Ascending aorta (tissue), 2 donors: Measurements from ENCODE around the gene ZMAT3. TPM values are rescaled to one million over a fixed set of nuclear protein-coding genes. Genes with fewer than 3 reads are reported as not detected.

Source experiments
- DNase-seq, 2 donors: peaks; one replicate each; pipeline ENCODE4 v3.0.0-alpha.2; 2019; ENCODE audit warnings: low spot score in 2 of 2
- H3K27ac ChIP-seq, 2 donors: fragments of 200-600 bp; sonication (generic); one replicate each; pipeline ENCODE4 v1.5.1; 2016 to 2017; ENCODE audit warnings: mild to moderate bottlenecking in 1 of 2
- H3K27me3 ChIP-seq: fragments of 200-600 bp; sonication (generic); one replicate; pipeline ENCODE4 v1.5.1; 2017
- H3K36me3 ChIP-seq, 2 donors: fragments of 200-600 bp; sonication (generic); one replicate each; pipeline ENCODE4 v1.5.1; 2016
- H3K4me1 ChIP-seq, 2 donors: fragments of 200-600 bp; sonication (generic); one replicate each; pipeline ENCODE4 v1.5.1; 2016 to 2017; ENCODE audit warnings: mild to moderate bottlenecking in 1 of 2
- H3K4me3 ChIP-seq, 2 donors: fragments of 200-600 bp; sonication (generic); one replicate each; pipeline ENCODE4 v1.5.1; 2016 to 2017; ENCODE audit warnings: mild to moderate bottlenecking in 1 of 2
- H3K9me3 ChIP-seq, 2 donors: fragments of 200-600 bp; sonication (generic); one replicate each; pipeline ENCODE4 v1.5.1; 2016
- intact Hi-C: fragments of 100-400 bp; cut with DNase I; formaldehyde crosslinking; loops from one replicate; pipeline ENCODE4 v1.15.1; 2023
- total RNA-seq: library from RNA; depleted of rRNA; stranded (reverse); fragments of >200 nt; gene quantifications from one replicate; pipeline ENCODE4 v1.1.0, GENCODE V29; 2016
- TF ChIP-seq, protein P1 (sequence below), 3 experiments: fragments of 200-600 bp in 2 of 3; fragments of 450-650 bp in 1 of 3; sonication (generic) in 2 of 3; IDR thresholded peaks; one replicate each; pipeline ENCODE4 v1.5.1; 2016 to 2019; ENCODE audit warnings: antibody characterized with exemption in 3 of 3, mild to moderate bottlenecking in 1 of 3, moderate library complexity in 1 of 3

The ZMAT3 gene
- total RNA-seq, 1 donor from 2014 or later: 38.0 TPM

DNA sequence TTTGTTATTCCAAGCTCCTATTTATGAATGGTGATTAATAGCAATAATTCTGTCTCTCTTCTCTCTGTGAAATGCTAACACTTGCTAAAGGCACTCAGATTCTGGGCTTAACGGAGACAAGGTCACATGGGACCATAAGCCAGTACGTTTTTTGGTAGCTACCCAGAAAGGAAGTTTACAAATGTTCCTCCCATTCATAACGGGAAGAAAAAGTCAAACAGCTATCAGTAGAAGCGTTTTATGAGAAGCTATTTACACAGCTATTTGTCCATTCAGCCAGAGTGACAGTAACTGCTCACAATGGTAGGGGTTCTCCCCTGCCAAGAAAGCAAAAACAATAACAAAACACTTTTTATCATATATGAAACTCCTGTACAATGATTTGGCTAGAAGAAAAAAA lies 51.5 kb downstream of the ZMAT3 start:
- H3K4me1 ChIP-seq: peaks cover 0 to 2% of the 10 kb centered on the region in 2 donors
- peaks cover 0 to 6% of the 10 kb centered on the region in 2 donors for H3K36me3 ChIP-seq
- peak overlapping the region; percentile 3 to 32 for H3K27ac ChIP-seq
- H3K27me3 ChIP-seq: no peaks in the 10 kb centered on the region
- no peaks in the 10 kb centered on the region for H3K9me3 ChIP-seq
- DNase-seq: no peak
- intact Hi-C loops: no loop called here
- TF ChIP-seq, protein P1, sequence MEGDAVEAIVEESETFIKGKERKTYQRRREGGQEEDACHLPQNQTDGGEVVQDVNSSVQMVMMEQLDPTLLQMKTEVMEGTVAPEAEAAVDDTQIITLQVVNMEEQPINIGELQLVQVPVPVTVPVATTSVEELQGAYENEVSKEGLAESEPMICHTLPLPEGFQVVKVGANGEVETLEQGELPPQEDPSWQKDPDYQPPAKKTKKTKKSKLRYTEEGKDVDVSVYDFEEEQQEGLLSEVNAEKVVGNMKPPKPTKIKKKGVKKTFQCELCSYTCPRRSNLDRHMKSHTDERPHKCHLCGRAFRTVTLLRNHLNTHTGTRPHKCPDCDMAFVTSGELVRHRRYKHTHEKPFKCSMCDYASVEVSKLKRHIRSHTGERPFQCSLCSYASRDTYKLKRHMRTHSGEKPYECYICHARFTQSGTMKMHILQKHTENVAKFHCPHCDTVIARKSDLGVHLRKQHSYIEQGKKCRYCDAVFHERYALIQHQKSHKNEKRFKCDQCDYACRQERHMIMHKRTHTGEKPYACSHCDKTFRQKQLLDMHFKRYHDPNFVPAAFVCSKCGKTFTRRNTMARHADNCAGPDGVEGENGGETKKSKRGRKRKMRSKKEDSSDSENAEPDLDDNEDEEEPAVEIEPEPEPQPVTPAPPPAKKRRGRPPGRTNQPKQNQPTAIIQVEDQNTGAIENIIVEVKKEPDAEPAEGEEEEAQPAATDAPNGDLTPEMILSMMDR (IDR thresholded peaks at IDR 0.05): no peak
- no peak overlapping the region for H3K4me3 ChIP-seq

DNA sequence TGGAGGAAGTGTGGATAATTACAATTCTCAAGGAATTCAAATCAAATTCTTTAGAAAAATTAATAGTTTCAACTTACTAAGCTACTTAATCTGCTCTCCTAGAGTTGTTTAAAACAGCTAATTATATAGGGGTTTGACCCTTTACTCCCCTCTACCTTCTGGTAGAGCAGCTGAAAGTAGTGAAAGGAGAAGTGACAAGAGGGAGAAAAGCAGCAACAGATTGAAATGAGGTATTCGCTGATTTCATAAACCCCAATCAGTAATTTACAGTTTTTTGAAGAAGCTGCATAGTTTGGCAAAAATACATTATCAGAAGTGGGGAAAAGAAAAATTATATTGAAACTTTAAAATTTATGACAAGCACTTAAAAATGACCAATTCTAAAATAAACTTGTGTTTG lies 52.8 kb downstream of the ZMAT3 start:
- Histone ChIP-seq H3K36me3 (no peaks in the 10 kb centered on the region), H3K4me3 (no peak overlapping the region), H3K9me3 (no peaks in the 10 kb centered on the region), H3K27ac (no peak overlapping the region), H3K27me3 (no peaks in the 10 kb centered on the region), H3K4me1 (peaks cover 0 to 2% of the 10 kb centered on the region in 2 donors)
- DNase-seq: no peak
- TF ChIP-seq, protein P1 (IDR thresholded peaks at IDR 0.05): no peak
- intact Hi-C loops: loop anchor here (5.0 kb wide), 1 partner anchor 53 kb away; the partner anchor contains the start of gene ZMAT3

DNA sequence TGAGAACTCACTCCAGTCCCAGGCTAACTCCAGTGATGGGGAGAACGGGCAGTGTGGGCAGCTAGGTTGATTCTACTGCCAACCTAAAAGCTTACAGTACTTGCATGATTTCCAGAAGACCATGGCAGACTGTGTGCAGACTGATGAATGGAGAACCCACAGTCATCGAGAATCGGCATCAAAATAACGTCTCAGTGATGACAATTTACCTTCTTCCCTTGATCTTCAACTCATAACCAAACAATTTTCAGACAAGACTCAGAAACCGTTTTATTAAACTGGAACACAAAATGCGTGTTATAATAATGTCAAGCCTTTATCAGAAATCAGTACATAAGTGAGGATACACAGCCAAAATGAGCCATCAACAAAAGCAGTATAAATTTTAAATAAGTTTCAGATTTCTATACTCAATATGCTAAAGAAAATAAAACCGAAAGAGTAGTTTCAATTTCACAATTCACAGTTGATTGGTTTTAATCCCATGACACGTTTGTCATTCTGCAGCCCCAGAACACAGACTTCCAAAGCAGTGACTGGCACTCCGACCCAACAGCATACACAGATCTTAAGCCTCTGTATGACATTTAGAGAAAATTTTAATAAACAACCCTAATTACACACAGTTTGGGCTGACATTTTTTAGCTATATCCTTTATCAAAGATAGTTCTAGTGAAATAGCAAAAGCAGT lies 54.5 kb downstream of the ZMAT3 start:
- intact Hi-C loops: loop anchor here (5.0 kb wide), 1 partner anchor 55 kb away; the partner anchor contains the start of gene ZMAT3
- TF ChIP-seq, protein P1 (IDR thresholded peaks at IDR 0.05): no peak
- no peak overlapping the region for H3K4me3 ChIP-seq
- H3K27me3 ChIP-seq: no peaks in the 10 kb centered on the region
- no peaks in the 10 kb centered on the region for H3K36me3 ChIP-seq
- no peak for DNase-seq
- H3K9me3 ChIP-seq: no peaks in the 10 kb centered on the region
- peaks cover 0 to 2% of the 10 kb centered on the region in 2 donors for H3K4me1 ChIP-seq
- no peak overlapping the region for H3K27ac ChIP-seq

DNA sequence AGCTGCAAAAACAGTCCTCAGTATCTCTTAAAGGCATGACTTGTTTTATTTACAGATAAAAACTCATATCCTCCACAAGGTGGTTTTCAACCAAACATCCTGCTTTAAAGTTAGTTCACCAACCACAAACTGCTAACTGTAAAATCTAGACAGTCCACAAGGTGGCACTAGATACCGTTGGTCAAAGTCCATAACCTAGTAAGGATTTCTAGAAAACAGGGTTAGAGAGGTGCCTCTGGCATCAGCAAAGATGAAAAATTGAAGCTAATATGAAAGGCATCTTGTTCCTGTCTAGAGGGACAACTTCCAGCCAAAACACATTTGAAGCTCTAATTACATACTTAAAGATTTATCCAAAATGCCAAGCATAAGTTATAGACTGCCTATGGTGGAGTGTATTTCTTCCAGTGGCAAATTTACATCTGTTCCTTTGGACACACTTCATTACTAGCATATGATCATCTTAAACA lies 56.0 kb downstream of the ZMAT3 start:
- Histone ChIP-seq H3K27ac (no peak overlapping the region), H3K36me3 (no peaks in the 10 kb centered on the region), H3K27me3 (no peaks in the 10 kb centered on the region), H3K4me1 (peaks cover 0 to 2% of the 10 kb centered on the region in 2 donors), H3K4me3 (no peak overlapping the region), H3K9me3 (no peaks in the 10 kb centered on the region)
- no peak for DNase-seq
- TF ChIP-seq, protein P1 (IDR thresholded peaks at IDR 0.05): peak; percentile 75 to 84 (median 83)
- intact Hi-C loops: loop anchor here (1.0 to 5.0 kb wide), 2 partner anchors 57 to 301 kb away; partner anchors contain the start of gene ZMAT3

DNA sequence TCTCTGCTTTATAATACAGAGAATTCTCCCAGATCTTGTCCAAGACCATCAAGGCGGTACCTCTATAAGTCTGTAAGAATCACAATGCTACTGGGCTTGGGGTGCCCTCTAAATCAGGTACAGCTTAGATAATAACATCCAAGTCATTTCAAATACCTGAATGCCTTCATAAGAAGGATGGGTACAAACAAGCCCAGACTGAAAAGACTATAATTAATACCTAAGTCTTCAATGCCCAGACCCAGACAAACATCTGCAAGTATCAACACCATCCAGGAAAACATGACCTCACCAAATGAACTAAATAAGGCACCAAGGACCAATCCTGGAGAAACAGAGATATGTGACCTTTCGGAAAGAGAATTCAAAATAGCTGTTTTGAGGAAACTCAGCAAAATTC lies 65.9 kb downstream of the ZMAT3 start:
- no peaks in the 10 kb centered on the region for H3K9me3 ChIP-seq
- intact Hi-C loops: no loop called here
- no peaks in the 10 kb centered on the region for H3K27me3 ChIP-seq
- TF ChIP-seq, protein P1 (IDR thresholded peaks at IDR 0.05): no peak
- H3K36me3 ChIP-seq: peaks cover 0 to 4% of the 10 kb centered on the region in 2 donors
- no peak overlapping the region for H3K4me3 ChIP-seq
- no peak overlapping the region for H3K27ac ChIP-seq
- DNase-seq: no peak
- no peaks in the 10 kb centered on the region for H3K4me1 ChIP-seq
